WTC11 (cell line): Measurements from ENCODE around the gene CSH1. TPM values are rescaled to one million over a fixed set of nuclear protein-coding genes. Genes with fewer than 3 reads are reported as not detected.
A peak's percentile ranks its signal among the peaks of the same experiment; 100 is the strongest.
"Not testable (repeated sequence)": the region's sequence is repeated elsewhere in the genome, so short reads cannot be mapped to it uniquely, and the experiment has no call there.

Experiments used
- ATAC-seq: fragments of 200-7000 bp; cut with Tn5 transposase; 2 replicates; pipeline ENCODE4 v1.10.0; 2021; ENCODE audit warnings: mild to moderate bottlenecking, moderate library complexity
- CTCF ChIA-PET: fragments of 300-600 bp; sonication (Branson Sonifier 250); formaldehyde crosslinking; loops from one replicate; lab custom pipeline; 2021; ENCODE audit warnings: antibody characterized with exemption; lab: Charles Lee
- POLR2A ChIA-PET: fragments of 350-600 bp; sonication (Branson Sonifier 250); formaldehyde crosslinking; loops from one replicate; lab custom pipeline; 2021; ENCODE audit warnings: antibody characterized with exemption; lab: Charles Lee
- DNase-seq: peaks from one replicate; pipeline ENCODE4 v3.0.0; 2021; ENCODE audit warnings: low spot score
- H3K27ac Mint-ChIP-seq: 2 replicates; pipeline ENCODE4 v1.8.0; 2021; ENCODE audit warnings: mixed read lengths
- H3K27me3 Mint-ChIP-seq: 2 replicates; pipeline ENCODE4 v1.8.0; 2021; ENCODE audit warnings: low read depth, mild to moderate bottlenecking, moderate library complexity, mixed read lengths
- H3K36me3 Mint-ChIP-seq: 2 replicates; pipeline ENCODE4 v1.8.0; 2021; ENCODE audit warnings: mixed read lengths
- H3K4me1 Mint-ChIP-seq: 2 replicates; pipeline ENCODE4 v1.8.0; 2022; ENCODE audit warnings: mixed read lengths
- H3K4me3 Mint-ChIP-seq: 2 replicates; pipeline ENCODE4 v1.8.0; 2021; ENCODE audit warnings: mild to moderate bottlenecking, moderate library complexity, mixed read lengths
- H3K9me3 Mint-ChIP-seq: 2 replicates; pipeline ENCODE4 v1.8.0; 2021; ENCODE audit warnings: mixed read lengths
- FOXJ3 ChIP-seq: sonication (generic); formaldehyde crosslinking; IDR thresholded peaks from 2 replicates; pipeline ENCODE4 v1.9.0; 2021; ENCODE audit warnings: missing genetic modification reagents, mild to moderate bottlenecking, borderline replicate concordance
- GABPB1 ChIP-seq: sonication (generic); formaldehyde crosslinking; IDR thresholded peaks from 2 replicates; pipeline ENCODE4 v1.8.1; 2023; ENCODE audit warnings: mild to moderate bottlenecking, missing genetic modification reagents
- NFATC4 ChIP-seq: fragments of 250-450 bp; sonication (Bioruptor Pico); IDR thresholded peaks from 2 replicates; pipeline ENCODE4 v1.9.0; 2021; ENCODE audit warnings: mild to moderate bottlenecking
- OVOL2 ChIP-seq: fragments of 250-450 bp; sonication (Bioruptor Pico); IDR thresholded peaks from 2 replicates; pipeline ENCODE4 v1.9.0; 2021; ENCODE audit warnings: mild to moderate bottlenecking, borderline replicate concordance
- ZNF396 ChIP-seq: fragments of 250-450 bp; sonication (Bioruptor Pico); IDR thresholded peaks from 2 replicates; pipeline ENCODE4 v1.8.0; 2021; ENCODE audit warnings: mild to moderate bottlenecking, moderate library complexity, borderline replicate concordance
- ZNF671 ChIP-seq: fragments of 250-450 bp; sonication (Bioruptor Pico); IDR thresholded peaks from 2 replicates; pipeline ENCODE4 v1.8.0; 2021; ENCODE audit warnings: mild to moderate bottlenecking
- total RNA-seq: library from RNA; stranded (reverse); gene quantifications from 3 replicates; pipeline ENCODE4 v1.2.3, GENCODE V29; 2021
- TF ChIP-seq, protein P1 (sequence below): fragments of 200-600 bp; IDR thresholded peaks from 2 replicates; pipeline ENCODE4 v1.8.0; 2022; ENCODE audit warnings: antibody characterized with exemption
- TF ChIP-seq, protein P2 (sequence below): sonication (generic); formaldehyde crosslinking; IDR thresholded peaks from 2 replicates; pipeline ENCODE4 v1.8.0; 2022; ENCODE audit warnings: missing genetic modification reagents
- TF ChIP-seq, protein P3 (sequence below): fragments of 250-450 bp; sonication (Bioruptor Pico); IDR thresholded peaks from 2 replicates; pipeline ENCODE4 v1.9.0; 2021; ENCODE audit warnings: moderate library complexity, mild to moderate bottlenecking, inconsistent platforms, borderline replicate concordance
- TF ChIP-seq, protein P4 (sequence below): sonication (generic); formaldehyde crosslinking; IDR thresholded peaks from 2 replicates; pipeline ENCODE4 v1.8.1; 2023; ENCODE audit warnings: mild to moderate bottlenecking, missing genetic modification reagents

CSH1 gene
- total RNA-seq, 1 experiment from 2014 or later, result not detected

DNA sequence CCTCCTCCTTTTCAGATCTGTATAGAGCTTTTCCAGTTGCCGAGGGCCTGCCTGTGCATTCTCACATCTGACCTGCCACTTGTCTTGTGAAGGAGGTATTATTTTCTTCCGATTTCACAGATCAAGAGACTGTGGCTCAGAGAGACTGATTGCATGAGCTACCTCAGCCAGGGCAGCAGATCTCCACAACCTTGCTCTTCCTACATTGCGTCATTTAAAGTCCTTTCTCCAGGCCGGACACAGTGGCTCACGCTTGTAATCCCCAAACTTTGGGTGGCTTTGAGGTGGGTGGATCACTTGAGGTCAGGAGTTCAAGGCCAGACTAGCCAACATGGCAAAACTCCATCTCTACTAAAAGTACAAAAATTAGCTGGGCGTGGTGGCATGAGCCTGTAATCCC lies 23.7 kb upstream of the CSH1 start:
- not testable (repeated sequence) for DNase-seq, ATAC-seq, H3K9me3 Mint-ChIP-seq, H3K27me3 Mint-ChIP-seq, H3K27ac Mint-ChIP-seq, H3K4me3 Mint-ChIP-seq, H3K36me3 Mint-ChIP-seq
- TF ChIP-seq GABPB1, result peak; percentile 79
- ChIA-PET POLR2A (interaction anchor here (0.7 to 1.6 kb wide), 3 partner anchors 11 to 258 kb away, joined by 3 to 9 read pairs (median 8); no protein-coding TSS in a partner anchor), CTCF (interaction anchor here (0.6 to 4.5 kb wide), 40 partner anchors 9 to 362 kb away, joined by 3 to 170 read pairs (median 15); partner anchors contain the start of genes CD79B, CSH2, CSHL1 and ERN1)
- H3K4me1 Mint-ChIP-seq, result peaks cover 16% of the 10 kb centered on the region

DNA sequence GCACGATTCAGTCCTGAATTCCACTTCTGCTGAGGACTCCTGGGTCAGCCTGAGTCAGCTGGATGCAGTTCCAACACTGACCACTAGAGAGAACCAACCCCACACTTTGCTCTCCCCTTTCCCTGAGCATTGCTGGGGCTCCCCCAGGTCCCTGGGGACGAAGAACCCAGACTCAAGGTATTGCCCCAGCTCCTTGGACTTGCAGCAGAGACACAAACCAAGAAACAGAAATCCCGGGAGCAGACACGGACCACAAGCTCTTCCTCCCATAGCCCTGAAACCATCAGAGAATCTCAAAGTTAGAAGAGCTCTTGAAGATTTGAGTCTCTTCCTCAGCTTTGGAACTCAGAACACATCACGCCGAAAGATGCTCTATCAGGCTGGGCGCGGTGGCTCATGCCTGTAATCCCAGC lies 22.9 kb upstream of the CSH1 start:
- H3K4me1 Mint-ChIP-seq, result peaks cover 16% of the 10 kb centered on the region
- no peaks in the 10 kb centered on the region for H3K9me3 Mint-ChIP-seq
- CTCF ChIA-PET, result interaction anchor here (0.6 to 4.5 kb wide), 49 partner anchors 8 to 363 kb away, joined by 3 to 170 read pairs (median 10); partner anchors contain the start of genes CD79B, CSH2, CSHL1 and ERN1
- no peak overlapping the region for H3K27ac Mint-ChIP-seq
- TF ChIP-seq, protein P1, sequence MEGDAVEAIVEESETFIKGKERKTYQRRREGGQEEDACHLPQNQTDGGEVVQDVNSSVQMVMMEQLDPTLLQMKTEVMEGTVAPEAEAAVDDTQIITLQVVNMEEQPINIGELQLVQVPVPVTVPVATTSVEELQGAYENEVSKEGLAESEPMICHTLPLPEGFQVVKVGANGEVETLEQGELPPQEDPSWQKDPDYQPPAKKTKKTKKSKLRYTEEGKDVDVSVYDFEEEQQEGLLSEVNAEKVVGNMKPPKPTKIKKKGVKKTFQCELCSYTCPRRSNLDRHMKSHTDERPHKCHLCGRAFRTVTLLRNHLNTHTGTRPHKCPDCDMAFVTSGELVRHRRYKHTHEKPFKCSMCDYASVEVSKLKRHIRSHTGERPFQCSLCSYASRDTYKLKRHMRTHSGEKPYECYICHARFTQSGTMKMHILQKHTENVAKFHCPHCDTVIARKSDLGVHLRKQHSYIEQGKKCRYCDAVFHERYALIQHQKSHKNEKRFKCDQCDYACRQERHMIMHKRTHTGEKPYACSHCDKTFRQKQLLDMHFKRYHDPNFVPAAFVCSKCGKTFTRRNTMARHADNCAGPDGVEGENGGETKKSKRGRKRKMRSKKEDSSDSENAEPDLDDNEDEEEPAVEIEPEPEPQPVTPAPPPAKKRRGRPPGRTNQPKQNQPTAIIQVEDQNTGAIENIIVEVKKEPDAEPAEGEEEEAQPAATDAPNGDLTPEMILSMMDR, result peak; percentile 97
- TF ChIP-seq FOXJ3, result no peak
- ATAC-seq, result peak; percentile 95
- H3K27me3 Mint-ChIP-seq, result peaks cover 3% of the 10 kb centered on the region; the same call in 1 of the 2 replicates
- POLR2A ChIA-PET, result interaction anchor here (0.6 to 1.6 kb wide), 4 partner anchors 11 to 225 kb away, joined by 3 to 9 read pairs (median 4); no protein-coding TSS in a partner anchor
- no peaks in the 10 kb centered on the region for H3K36me3 Mint-ChIP-seq
- peak overlapping the region; percentile 46; the same call in 1 of the 2 replicates for H3K4me3 Mint-ChIP-seq
- peak; percentile 81 for DNase-seq

DNA sequence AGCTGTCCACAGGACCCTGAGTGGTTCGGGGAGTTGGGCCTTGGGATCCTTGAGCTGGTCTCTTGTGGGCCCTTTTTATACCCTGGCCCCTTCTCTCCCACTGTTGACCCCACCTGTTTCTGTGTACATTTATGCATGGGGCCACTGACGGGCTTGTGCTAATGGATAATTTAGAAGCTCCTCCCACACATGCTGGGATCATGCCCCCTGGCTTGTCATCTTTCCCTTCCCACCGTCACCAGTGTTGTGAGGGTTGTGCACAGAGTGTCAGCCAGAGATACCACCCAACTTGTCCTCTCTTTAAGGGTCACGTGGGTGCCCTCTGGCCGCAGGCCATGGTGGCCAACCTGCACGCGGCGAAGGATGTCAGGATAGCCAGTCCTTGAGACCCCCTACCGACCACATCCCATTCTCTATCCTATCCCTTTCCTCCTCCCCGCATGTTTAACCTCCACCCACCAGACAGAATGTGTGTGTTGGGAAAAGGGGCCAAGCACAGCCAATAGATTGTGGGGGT lies 22.5 kb upstream of the CSH1 start, which contains the start of gene GH1:
GH1 (minus strand) TSS at position 51 of the 517 bp plus-strand sequence. CDS start 63 bp downstream, outside the sequence.
- H3K36me3 Mint-ChIP-seq, H3K9me3 Mint-ChIP-seq, H3K27me3 Mint-ChIP-seq, ATAC-seq, H3K27ac Mint-ChIP-seq, DNase-seq: not testable (repeated sequence)
- POLR2A ChIA-PET, result interaction anchor here (0.6 to 1.4 kb wide), 4 partner anchors 28 to 224 kb away, joined by 3 to 9 read pairs (median 4); no protein-coding TSS in a partner anchor
- peak within 1 kb of the TSS; percentile 46 for H3K4me3 Mint-ChIP-seq
- CTCF ChIA-PET, result interaction anchor here (0.6 to 4.5 kb wide), 47 partner anchors 8 to 356 kb away, joined by 3 to 170 read pairs (median 12); partner anchors contain the start of genes CD79B, CSH2, CSHL1 and ERN1
- peaks cover 16% of the 10 kb centered on the region for H3K4me1 Mint-ChIP-seq

DNA sequence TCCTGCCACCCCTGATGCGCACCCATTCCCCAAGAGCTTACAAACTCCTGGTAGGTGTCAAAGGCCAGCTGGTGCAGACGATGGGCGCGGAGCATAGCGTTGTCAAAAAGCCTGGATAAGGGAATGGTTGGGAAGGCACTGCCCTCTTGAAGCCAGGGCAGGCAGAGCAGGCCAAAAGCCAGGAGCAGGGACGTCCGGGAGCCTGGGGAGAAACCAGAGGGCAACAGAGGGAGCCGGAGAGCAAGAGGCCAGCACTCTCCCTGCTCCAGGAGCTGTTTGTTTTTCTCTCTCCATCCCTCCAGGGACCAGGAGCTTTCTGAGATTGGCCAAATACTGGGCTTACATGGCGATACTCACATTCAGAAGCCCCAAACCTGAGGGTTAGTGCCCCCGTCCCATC lies 21.9 kb upstream of the CSH1 start:
- H3K36me3 Mint-ChIP-seq, result no peaks in the 10 kb centered on the region
- TF ChIP-seq, protein P2, sequence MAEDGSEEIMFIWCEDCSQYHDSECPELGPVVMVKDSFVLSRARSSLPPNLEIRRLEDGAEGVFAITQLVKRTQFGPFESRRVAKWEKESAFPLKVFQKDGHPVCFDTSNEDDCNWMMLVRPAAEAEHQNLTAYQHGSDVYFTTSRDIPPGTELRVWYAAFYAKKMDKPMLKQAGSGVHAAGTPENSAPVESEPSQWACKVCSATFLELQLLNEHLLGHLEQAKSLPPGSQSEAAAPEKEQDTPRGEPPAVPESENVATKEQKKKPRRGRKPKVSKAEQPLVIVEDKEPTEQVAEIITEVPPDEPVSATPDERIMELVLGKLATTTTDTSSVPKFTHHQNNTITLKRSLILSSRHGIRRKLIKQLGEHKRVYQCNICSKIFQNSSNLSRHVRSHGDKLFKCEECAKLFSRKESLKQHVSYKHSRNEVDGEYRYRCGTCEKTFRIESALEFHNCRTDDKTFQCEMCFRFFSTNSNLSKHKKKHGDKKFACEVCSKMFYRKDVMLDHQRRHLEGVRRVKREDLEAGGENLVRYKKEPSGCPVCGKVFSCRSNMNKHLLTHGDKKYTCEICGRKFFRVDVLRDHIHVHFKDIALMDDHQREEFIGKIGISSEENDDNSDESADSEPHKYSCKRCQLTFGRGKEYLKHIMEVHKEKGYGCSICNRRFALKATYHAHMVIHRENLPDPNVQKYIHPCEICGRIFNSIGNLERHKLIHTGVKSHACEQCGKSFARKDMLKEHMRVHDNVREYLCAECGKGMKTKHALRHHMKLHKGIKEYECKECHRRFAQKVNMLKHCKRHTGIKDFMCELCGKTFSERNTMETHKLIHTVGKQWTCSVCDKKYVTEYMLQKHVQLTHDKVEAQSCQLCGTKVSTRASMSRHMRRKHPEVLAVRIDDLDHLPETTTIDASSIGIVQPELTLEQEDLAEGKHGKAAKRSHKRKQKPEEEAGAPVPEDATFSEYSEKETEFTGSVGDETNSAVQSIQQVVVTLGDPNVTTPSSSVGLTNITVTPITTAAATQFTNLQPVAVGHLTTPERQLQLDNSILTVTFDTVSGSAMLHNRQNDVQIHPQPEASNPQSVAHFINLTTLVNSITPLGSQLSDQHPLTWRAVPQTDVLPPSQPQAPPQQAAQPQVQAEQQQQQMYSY (CRISPR knock-in tag), result peak; percentile 95
- no peak for TF ChIP-seq ZNF396
- TF ChIP-seq, all 79 proteins: peak for 1
- Mint-ChIP-seq H3K27me3 (peaks cover 3% of the 10 kb centered on the region; the same call in 1 of the 2 replicates), H3K4me3 (peak overlapping the region; percentile 46), H3K27ac (no peak overlapping the region), H3K4me1 (peaks cover 16% of the 10 kb centered on the region), H3K9me3 (no peaks in the 10 kb centered on the region)
- ChIA-PET CTCF (interaction anchor here (0.6 to 4.5 kb wide), 39 partner anchors 7 to 227 kb away, joined by 3 to 170 read pairs (median 16); partner anchors contain the start of genes CD79B, CSH2, CSHL1 and ERN1), POLR2A (interaction anchor here (1.3 to 1.4 kb wide), 2 partner anchors 28 to 33 kb away, joined by 3 to 4 read pairs; no protein-coding TSS in a partner anchor)
- peak; percentile 61 for DNase-seq
- peak; percentile 56 for ATAC-seq

DNA sequence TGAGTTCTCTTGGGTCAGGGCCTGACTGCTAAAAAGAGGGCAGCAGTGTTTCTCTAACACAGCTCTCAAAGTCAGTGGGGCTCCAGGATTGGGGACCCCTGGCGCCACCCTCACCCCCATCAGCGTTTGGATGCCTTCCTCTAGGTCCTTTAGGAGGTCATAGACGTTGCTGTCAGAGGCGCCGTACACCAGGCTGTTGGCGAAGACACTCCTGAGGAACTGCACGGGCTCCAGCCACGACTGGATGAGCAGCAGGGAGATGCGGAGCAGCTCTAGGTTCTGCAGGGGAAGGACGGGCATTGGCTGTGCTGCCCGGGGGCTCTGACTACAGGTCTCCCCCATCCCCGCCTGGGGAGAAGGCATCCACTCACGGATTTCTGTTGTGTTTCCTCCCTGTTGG lies 21.3 kb upstream of the CSH1 start:
- peaks cover 16% of the 10 kb centered on the region for H3K4me1 Mint-ChIP-seq
- CTCF ChIA-PET, result interaction anchor here (0.6 to 4.5 kb wide), 29 partner anchors 7 to 216 kb away, joined by 3 to 170 read pairs (median 22); partner anchors contain the start of genes CD79B, CSH2, CSHL1 and GH2
- H3K27me3 Mint-ChIP-seq, result peaks cover 3% of the 10 kb centered on the region; the same call in 1 of the 2 replicates
- DNase-seq, result no peak
- TF ChIP-seq, protein P2 (CRISPR knock-in tag), result no peak
- TF ChIP-seq NFATC4 (CRISPR knock-in tag) (no peak), ZNF671 (CRISPR knock-in tag) (no peak), OVOL2 (CRISPR knock-in tag) (no peak)
- TF ChIP-seq, protein P3, sequence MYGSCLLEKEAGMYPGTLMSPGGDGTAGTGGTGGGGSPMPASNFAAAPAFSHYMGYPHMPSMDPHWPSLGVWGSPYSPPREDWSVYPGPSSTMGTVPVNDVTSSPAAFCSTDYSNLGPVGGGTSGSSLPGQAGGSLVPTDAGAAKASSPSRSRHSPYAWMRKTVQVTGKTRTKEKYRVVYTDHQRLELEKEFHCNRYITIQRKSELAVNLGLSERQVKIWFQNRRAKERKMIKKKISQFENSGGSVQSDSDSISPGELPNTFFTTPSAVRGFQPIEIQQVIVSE (CRISPR knock-in tag), result no peak
- TF ChIP-seq, protein P4, sequence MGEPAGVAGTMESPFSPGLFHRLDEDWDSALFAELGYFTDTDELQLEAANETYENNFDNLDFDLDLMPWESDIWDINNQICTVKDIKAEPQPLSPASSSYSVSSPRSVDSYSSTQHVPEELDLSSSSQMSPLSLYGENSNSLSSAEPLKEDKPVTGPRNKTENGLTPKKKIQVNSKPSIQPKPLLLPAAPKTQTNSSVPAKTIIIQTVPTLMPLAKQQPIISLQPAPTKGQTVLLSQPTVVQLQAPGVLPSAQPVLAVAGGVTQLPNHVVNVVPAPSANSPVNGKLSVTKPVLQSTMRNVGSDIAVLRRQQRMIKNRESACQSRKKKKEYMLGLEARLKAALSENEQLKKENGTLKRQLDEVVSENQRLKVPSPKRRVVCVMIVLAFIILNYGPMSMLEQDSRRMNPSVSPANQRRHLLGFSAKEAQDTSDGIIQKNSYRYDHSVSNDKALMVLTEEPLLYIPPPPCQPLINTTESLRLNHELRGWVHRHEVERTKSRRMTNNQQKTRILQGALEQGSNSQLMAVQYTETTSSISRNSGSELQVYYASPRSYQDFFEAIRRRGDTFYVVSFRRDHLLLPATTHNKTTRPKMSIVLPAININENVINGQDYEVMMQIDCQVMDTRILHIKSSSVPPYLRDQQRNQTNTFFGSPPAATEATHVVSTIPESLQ (CRISPR knock-in tag), result no peak
- POLR2A ChIA-PET, result interaction anchor here (1.3 kb wide), 1 partner anchor 29 kb away, joined by 4 read pairs; no protein-coding TSS in a partner anchor
- H3K4me3 Mint-ChIP-seq, result no peak overlapping the region; the same call in 1 of the 2 replicates
- H3K27ac Mint-ChIP-seq, result no peak overlapping the region
- no peak for ATAC-seq
- H3K9me3 Mint-ChIP-seq, result no peaks in the 10 kb centered on the region
- no peaks in the 10 kb centered on the region for H3K36me3 Mint-ChIP-seq
